Inflammatory macrophage (primary cell): ENCODE measurements around the gene ITPKC.
"Not testable (repeated sequence)": the region's sequence is repeated elsewhere in the genome, so short reads cannot be mapped to it uniquely, and the experiment has no call there.

Experiments used
- DNase-seq, 2 donors: peaks; one replicate each; pipeline ENCODE4 v3.0.0-alpha.2; 2020 to 2022

ITPKC gene

GRCh38 chr19:40717880-40718773, 1.2 kb downstream of the ITPKC start:
- DNase-seq: no peak

GRCh38 chr19:40718774-40719391, 2.0 kb downstream of the ITPKC start:
- DNase-seq: no peak

- DNase-seq: no peak
These were observed 2.5 kb downstream of the ITPKC start for GRCh38 chr19:40719414-40719894.

- DNase-seq: no peak
These were observed 4.2 kb downstream of the ITPKC start for GRCh38 chr19:40721140-40721486.

- no peak for DNase-seq
These were observed 5.2 kb downstream of the ITPKC start for GRCh38 chr19:40721936-40722661.

- DNase-seq: no peak
These were observed 6.8 kb downstream of the ITPKC start for GRCh38 chr19:40723661-40724254.

GRCh38 chr19:40724315-40724714, 7.4 kb downstream of the ITPKC start:
- no peak for DNase-seq

GRCh38 chr19:40724855-40725254, 7.9 kb downstream of the ITPKC start:
- no peak for DNase-seq

GRCh38 chr19:40726279-40726678, 9.4 kb downstream of the ITPKC start:
- no peak for DNase-seq

GRCh38 chr19:40730065-40730464, 13.2 kb downstream of the ITPKC start:
- not testable (repeated sequence) for DNase-seq

- DNase-seq: not testable (repeated sequence)
These were observed 15.4 kb downstream of the ITPKC start for GRCh38 chr19:40732304-40732703.

- DNase-seq: no peak
These were observed 16.2 kb downstream of the ITPKC start for GRCh38 chr19:40733149-40733548.

- DNase-seq: no peak
These were observed 18.3 kb downstream of the ITPKC start for GRCh38 chr19:40735013-40735771.

GRCh38 chr19:40736661-40737060, 19.7 kb downstream of the ITPKC start:
- DNase-seq: no peak

- no peak for DNase-seq
These were observed 20.3 kb downstream of the ITPKC start for GRCh38 chr19:40737102-40737644.

GRCh38 chr19:40739030-40739839, 22.3 kb downstream of the ITPKC start:
- no peak for DNase-seq

- DNase-seq: no peak
These were observed 23.2 kb downstream of the ITPKC start for GRCh38 chr19:40739871-40740703.

- no peak for DNase-seq
These were observed 23.8 kb downstream of the ITPKC start for GRCh38 chr19:40740747-40741146.

- DNase-seq: peak; percentile 36 to 69
These were observed 24.8 kb downstream of the ITPKC start for GRCh38 chr19:40741527-40742390.
